ENCODE data around the gene PRKG1. TPM values are rescaled to one million over a fixed set of nuclear protein-coding genes. Genes with fewer than 3 reads are reported as not detected.
"Not testable (repeated sequence)": the region's sequence is repeated elsewhere in the genome, so short reads cannot be mapped to it uniquely, and the experiment has no call there.

The PRKG1 gene
- total and polyA plus RNA-seq, 2 donors from 2014 or later = 3.6 to 14.8 TPM

DNA sequence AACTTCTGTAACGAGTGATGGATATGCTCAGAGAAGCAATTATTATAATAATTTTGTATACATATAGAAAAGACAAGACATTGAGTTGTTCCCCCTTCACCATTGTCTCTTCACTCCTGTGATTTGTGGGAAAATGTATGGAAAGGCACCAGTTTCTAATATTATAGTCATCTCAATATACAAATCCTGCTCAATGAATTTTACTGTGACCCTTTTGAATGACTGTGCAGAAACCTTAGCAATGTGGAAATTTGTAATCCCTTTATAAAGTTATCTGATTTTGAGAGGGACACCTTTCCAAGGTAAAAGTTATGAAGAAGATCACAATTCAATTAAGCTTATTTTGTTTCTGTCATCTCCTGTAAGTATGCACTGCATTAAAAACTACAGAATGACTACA is 1165.5 kb downstream of the PRKG1 start:
- no peak for FAIRE-seq
- H3K36me3 ChIP-seq (ENCODE audit: control insufficient read depth in 2 of 3, insufficient read depth in 3 of 3, low read length in 3 of 3) = no peaks in the 10 kb centered on the region

DNA sequence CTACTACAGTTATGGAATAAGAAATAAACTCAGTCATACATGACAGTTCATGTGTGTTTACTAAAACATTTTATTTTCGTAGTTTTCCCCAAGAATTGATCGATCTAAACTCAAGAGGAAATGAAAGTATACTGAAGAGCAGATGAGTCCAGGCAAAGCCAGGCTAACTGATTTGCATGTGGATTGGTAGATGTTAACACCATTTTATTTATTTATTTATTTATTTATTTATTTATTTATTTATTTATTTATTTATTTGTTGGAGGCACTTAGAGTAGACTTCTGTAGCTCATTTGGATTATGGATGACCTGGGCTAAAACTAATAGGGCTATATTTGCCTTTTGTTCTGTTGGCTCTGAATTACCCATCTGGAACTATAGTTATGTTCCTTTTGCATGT is 1171.3 kb downstream of the PRKG1 start:
- Histone ChIP-seq H3K27ac (ENCODE audit: low read depth in 2 of 2, low read length in 2 of 2) (no peak overlapping the region), H3K36me3 (ENCODE audit: control insufficient read depth in 2 of 3, insufficient read depth in 3 of 3, low read length in 3 of 3) (no peaks in the 10 kb centered on the region), H3K9me3 (ENCODE audit: control insufficient read depth in 2 of 3, insufficient read depth in 1 of 3, low read length in 3 of 3) (no peaks in the 10 kb centered on the region), H3K4me3 (ENCODE audit: low read length in 3 of 3) (no peak overlapping the region), H3K9ac (ENCODE audit: low read length in 3 of 3) (no peak overlapping the region), H3K27me3 (ENCODE audit: control insufficient read depth, insufficient read depth, low read length) (no peaks in the 10 kb centered on the region), H3K4me1 (ENCODE audit: control insufficient read depth in 2 of 3, insufficient read depth in 2 of 3, low read depth in 1 of 3, low read length in 3 of 3) (no peaks in the 10 kb centered on the region)
- intact Hi-C loops (cut with DNase I) = no loop called here
- DNase-seq = no peak
- TF ChIP-seq, protein P1, sequence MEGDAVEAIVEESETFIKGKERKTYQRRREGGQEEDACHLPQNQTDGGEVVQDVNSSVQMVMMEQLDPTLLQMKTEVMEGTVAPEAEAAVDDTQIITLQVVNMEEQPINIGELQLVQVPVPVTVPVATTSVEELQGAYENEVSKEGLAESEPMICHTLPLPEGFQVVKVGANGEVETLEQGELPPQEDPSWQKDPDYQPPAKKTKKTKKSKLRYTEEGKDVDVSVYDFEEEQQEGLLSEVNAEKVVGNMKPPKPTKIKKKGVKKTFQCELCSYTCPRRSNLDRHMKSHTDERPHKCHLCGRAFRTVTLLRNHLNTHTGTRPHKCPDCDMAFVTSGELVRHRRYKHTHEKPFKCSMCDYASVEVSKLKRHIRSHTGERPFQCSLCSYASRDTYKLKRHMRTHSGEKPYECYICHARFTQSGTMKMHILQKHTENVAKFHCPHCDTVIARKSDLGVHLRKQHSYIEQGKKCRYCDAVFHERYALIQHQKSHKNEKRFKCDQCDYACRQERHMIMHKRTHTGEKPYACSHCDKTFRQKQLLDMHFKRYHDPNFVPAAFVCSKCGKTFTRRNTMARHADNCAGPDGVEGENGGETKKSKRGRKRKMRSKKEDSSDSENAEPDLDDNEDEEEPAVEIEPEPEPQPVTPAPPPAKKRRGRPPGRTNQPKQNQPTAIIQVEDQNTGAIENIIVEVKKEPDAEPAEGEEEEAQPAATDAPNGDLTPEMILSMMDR (IDR thresholded peaks at IDR 0.05; ENCODE audit: borderline replicate concordance, extremely low read depth, insufficient read depth) = no peak
- FAIRE-seq = no peak

More for the DNA sequence above, 1165.5 kb downstream of the PRKG1 start:
- Histone ChIP-seq H3K27ac (ENCODE audit: low read depth in 2 of 2, low read length in 2 of 2) (no peak overlapping the region), H3K4me3 (ENCODE audit: low read length in 3 of 3) (no peak overlapping the region), H3K27me3 (ENCODE audit: control insufficient read depth, insufficient read depth, low read length) (no peaks in the 10 kb centered on the region), H3K9ac (ENCODE audit: low read length in 3 of 3) (no peak overlapping the region), H3K9me3 (ENCODE audit: control insufficient read depth in 2 of 3, insufficient read depth in 1 of 3, low read length in 3 of 3) (no peaks in the 10 kb centered on the region), H3K4me1 (ENCODE audit: control insufficient read depth in 2 of 3, insufficient read depth in 2 of 3, low read depth in 1 of 3, low read length in 3 of 3) (no peaks in the 10 kb centered on the region)
- DNase-seq = no peak
- TF ChIP-seq, protein P1 (IDR thresholded peaks at IDR 0.05; ENCODE audit: borderline replicate concordance, extremely low read depth, insufficient read depth) = no peak
- intact Hi-C loops (cut with DNase I) = no loop called here

- H3K27me3 ChIP-seq (ENCODE audit: control insufficient read depth, insufficient read depth, low read length); H3K4me3 ChIP-seq (ENCODE audit: low read length in 3 of 3); H3K27ac ChIP-seq (ENCODE audit: low read depth in 2 of 2, low read length in 2 of 2); H3K36me3 ChIP-seq (ENCODE audit: control insufficient read depth in 2 of 3, insufficient read depth in 3 of 3, low read length in 3 of 3); H3K9me3 ChIP-seq (ENCODE audit: control insufficient read depth in 2 of 3, insufficient read depth in 1 of 3, low read length in 3 of 3); intact Hi-C loops (cut with DNase I); H3K4me1 ChIP-seq (ENCODE audit: control insufficient read depth in 2 of 3, insufficient read depth in 2 of 3, low read depth in 1 of 3, low read length in 3 of 3); FAIRE-seq; DNase-seq; H3K9ac ChIP-seq (ENCODE audit: low read length in 3 of 3): not testable (repeated sequence)
Observed at GRCh38 chr10:52247929-52248328, 1173.6 kb downstream of the PRKG1 start.

DNA sequence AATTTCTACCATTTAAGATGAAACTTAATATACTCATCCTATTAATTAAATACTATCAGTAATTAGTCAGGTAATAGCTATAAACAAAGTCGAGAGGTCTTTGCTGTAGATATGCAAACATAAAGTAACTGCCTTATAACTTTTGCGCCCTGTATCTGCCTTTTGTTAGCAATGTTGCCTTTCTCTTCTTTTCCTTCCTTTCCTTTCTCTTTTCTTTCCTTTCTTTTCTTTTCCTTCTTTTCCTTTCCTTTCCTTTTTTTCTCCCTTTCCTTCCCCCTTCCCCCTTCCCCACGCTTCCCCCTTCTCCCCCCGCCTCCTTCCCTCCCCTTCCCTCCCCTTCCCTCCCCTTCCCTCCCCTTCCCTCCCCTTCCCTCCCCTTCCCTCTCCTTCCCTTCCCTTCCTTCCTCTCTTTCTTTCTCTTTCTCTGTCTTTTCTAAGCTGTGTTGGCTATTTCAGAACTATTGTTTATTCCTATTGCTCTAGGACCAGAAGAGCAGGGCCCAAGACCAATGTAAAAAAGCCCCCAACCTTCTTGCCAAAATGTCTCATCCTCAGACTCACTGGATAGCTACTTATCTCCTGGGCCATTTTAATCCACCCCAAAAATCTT is 1174.5 kb downstream of the PRKG1 start:
- no peaks in the 10 kb centered on the region for H3K9me3 ChIP-seq (ENCODE audit: control insufficient read depth in 2 of 3, insufficient read depth in 1 of 3, low read length in 3 of 3)
- H3K9ac ChIP-seq (ENCODE audit: low read length in 3 of 3) = no peak overlapping the region
- H3K27me3 ChIP-seq (ENCODE audit: control insufficient read depth, insufficient read depth, low read length) = no peaks in the 10 kb centered on the region
- H3K36me3 ChIP-seq (ENCODE audit: control insufficient read depth in 2 of 3, insufficient read depth in 3 of 3, low read length in 3 of 3) = no peaks in the 10 kb centered on the region
- no peak overlapping the region for H3K27ac ChIP-seq (ENCODE audit: low read depth in 2 of 2, low read length in 2 of 2)
- no peak for FAIRE-seq
- no peaks in the 10 kb centered on the region for H3K4me1 ChIP-seq (ENCODE audit: control insufficient read depth in 2 of 3, insufficient read depth in 2 of 3, low read depth in 1 of 3, low read length in 3 of 3)
- TF ChIP-seq, protein P1 (IDR thresholded peaks at IDR 0.05; ENCODE audit: borderline replicate concordance, extremely low read depth, insufficient read depth) = no peak
- intact Hi-C loops (cut with DNase I) = no loop called here
- H3K4me3 ChIP-seq (ENCODE audit: low read length in 3 of 3) = no peak overlapping the region
- no peak for DNase-seq
